Naive thymus-derived CD4-positive, alpha-beta T cell (primary cell): ENCODE results near the gene ECM1. TPM values are rescaled to one million over a fixed set of nuclear protein-coding genes. Genes with fewer than 3 reads are reported as not detected.

Source experiments
- ATAC-seq: fragments of 150-1000 bp; cut with Tn5 transposase; 2 replicates; pipeline ENCODE4 v1.10.0; 2021; ENCODE audit warnings: mild to moderate bottlenecking, moderate library complexity
- CTCF ChIA-PET: fragments of 350-600 bp; sonication (Branson Sonifier 250); formaldehyde crosslinking; loops from one replicate; lab custom pipeline; 2021; ENCODE audit warnings: antibody characterized with exemption; lab: Charles Lee
- POLR2A ChIA-PET: fragments of 350-600 bp; sonication (Branson Sonifier 250); formaldehyde crosslinking; loops from one replicate; lab custom pipeline; 2021; ENCODE audit warnings: antibody characterized with exemption, inconsistent platforms; lab: Charles Lee
- DNase-seq, 9 donors: peaks; one replicate each; pipeline versions ENCODE4 v3.0.0 to v3.0.0-alpha.2; 2020 to 2022; ENCODE audit warnings: mixed read lengths in 1 of 9
- H3K27ac ChIP-seq: one replicate; pipeline ENCODE4 v1.7.0; 2013; ENCODE audit warnings: mild to moderate bottlenecking, low read depth, low read length, moderate library complexity
- H3K27me3 ChIP-seq, 2 donors: one replicate each; pipeline ENCODE4 v1.7.0; 2013; ENCODE audit warnings: low read length in 2 of 2, mild to moderate bottlenecking in 2 of 2, moderate library complexity in 2 of 2; ENCODE audit not compliant: control insufficient read depth in 2 of 2, insufficient read depth in 2 of 2
- H3K36me3 ChIP-seq, 3 experiments: 1 replicate in 2 of 3; 2 replicates in 1 of 3; pipeline ENCODE4 v1.7.0; 2013; ENCODE audit warnings: low read length in 3 of 3, mild to moderate bottlenecking in 3 of 3, moderate library complexity in 1 of 3; ENCODE audit not compliant: insufficient read depth in 3 of 3, control insufficient read depth in 2 of 3
- H3K4me1 ChIP-seq, 2 donors: one replicate each; pipeline ENCODE4 v1.7.0; 2013; ENCODE audit warnings: low read length in 2 of 2, mild to moderate bottlenecking in 2 of 2, moderate library complexity in 1 of 2; ENCODE audit not compliant: control insufficient read depth in 2 of 2, insufficient read depth in 2 of 2
- H3K4me3 ChIP-seq: 2 replicates; pipeline ENCODE4 v1.7.0; 2013; ENCODE audit warnings: mild to moderate bottlenecking, low read length
- H3K9me3 ChIP-seq, 3 experiments: 1 replicate in 2 of 3; 2 replicates in 1 of 3; pipeline ENCODE4 v1.7.0; 2013; ENCODE audit warnings: low read length in 3 of 3; ENCODE audit not compliant: control insufficient read depth in 2 of 3
- H3K27ac Mint-ChIP-seq, 9 donors: one replicate each; pipeline ENCODE4 v1.8.0; 2020 to 2022; ENCODE audit warnings: mixed read lengths in 9 of 9, mild to moderate bottlenecking in 8 of 9, moderate library complexity in 5 of 9, inconsistent platforms in 2 of 9
- H3K27me3 Mint-ChIP-seq, 5 donors: one replicate each; pipeline ENCODE4 v1.8.0; 2021 to 2022; ENCODE audit warnings: mixed read lengths in 5 of 5, mild to moderate bottlenecking in 1 of 5
- H3K36me3 Mint-ChIP-seq, 5 donors: one replicate each; pipeline ENCODE4 v1.8.0; 2020 to 2022; ENCODE audit warnings: mixed read lengths in 5 of 5, mild to moderate bottlenecking in 3 of 5, inconsistent platforms in 1 of 5
- H3K4me1 Mint-ChIP-seq, 7 donors: one replicate each; pipeline ENCODE4 v1.8.0; 2020 to 2022; ENCODE audit warnings: mixed read lengths in 7 of 7, mild to moderate bottlenecking in 3 of 7, inconsistent platforms in 1 of 7
- H3K4me3 Mint-ChIP-seq, 10 donors: one replicate each; pipeline ENCODE4 v1.8.0; 2020 to 2022; ENCODE audit warnings: mild to moderate bottlenecking in 10 of 10, mixed read lengths in 10 of 10, moderate library complexity in 6 of 10, inconsistent platforms in 2 of 10
- H3K9me3 Mint-ChIP-seq, 11 donors: one replicate each; pipeline ENCODE4 v1.8.0; 2020 to 2022; ENCODE audit warnings: mixed read lengths in 11 of 11, mild to moderate bottlenecking in 4 of 11, inconsistent platforms in 1 of 11, moderate library complexity in 1 of 11
- intact Hi-C, 2 donors: fragments of 100-400 bp; cut with micrococcal nuclease; formaldehyde crosslinking; loops; one replicate each; pipeline ENCODE4 v1.15.1; 2023
- polyA plus RNA-seq, 2 donors: library from polyadenylated mRNA; unstranded; fragments of 300-500 nt; fragmentation: Illumina TruSeq; gene quantifications; one replicate each; pipeline ENCODE4 v1.2.3, GENCODE V29; 2021
- total RNA-seq, 6 experiments: library from RNA in 5 of 6; stranded (reverse) in 5 of 6; gene quantifications; 1 replicate in 5 of 6; 2 replicates in 1 of 6; pipeline ENCODE4 v1.2.3 and lab custom pipeline; 2021 to 2026

The ECM1 gene
- total RNA-seq = 1 to 10 TPM in 3 of 5 experiments, under 1 TPM in 2; 0.29 to 2.4 (median 1.4) TPM
- polyA plus RNA-seq = not detected
- not detected for total RNA-seq (lab: John Stamatoyannopoulos, UW)

- peak; percentile 64 for ATAC-seq
- no peaks in the 10 kb centered on the region for H3K9me3 ChIP-seq
- H3K9me3 Mint-ChIP-seq = peaks cover 0 to 1% (median 0%) of the 10 kb centered on the region in 11 donors
- ChIA-PET POLR2A (interaction anchor here (0.7 kb wide), 1 partner anchor 189 kb away, joined by 3 read pairs; the partner anchor contains the start of gene GOLPH3L), CTCF (no interaction called here)
- peaks cover 17 to 27% (median 18%) of the 10 kb centered on the region in 5 donors for H3K36me3 Mint-ChIP-seq
- no peaks in the 10 kb centered on the region for H3K4me1 ChIP-seq
- H3K27ac ChIP-seq = no peak within 1 kb of the TSS
- H3K27me3 Mint-ChIP-seq = no peaks in the 10 kb centered on the region
- peak within 1 kb of the TSS in 3 of 9 donors; percentile 19 to 26 (median 20) for H3K27ac Mint-ChIP-seq
- peaks cover 0 to 39% (median 8%) of the 10 kb centered on the region in 3 experiments for H3K36me3 ChIP-seq
- peaks cover 0 to 10% (median 0%) of the 10 kb centered on the region in 7 donors for H3K4me1 Mint-ChIP-seq
- no peak within 1 kb of the TSS for H3K4me3 ChIP-seq
- no peak for DNase-seq
- no peaks in the 10 kb centered on the region for H3K27me3 ChIP-seq
- H3K4me3 Mint-ChIP-seq = no peak within 1 kb of the TSS
- intact Hi-C loops = no loop called here
Observed at GRCh38 chr1:150507912-150508864, at the start of gene ECM1. Gene ECM1 (plus strand): TSS chr1:150508109. CDS start chr1:150508210, 101 bp downstream.

- H3K27ac ChIP-seq = no peak overlapping the region
- ATAC-seq = peak; percentile 90
- H3K9me3 Mint-ChIP-seq = no peaks in the 10 kb centered on the region
- peak overlapping the region in 1 of 10 donors; percentile 29 for H3K4me3 Mint-ChIP-seq
- POLR2A ChIA-PET = no interaction called here
- no peaks in the 10 kb centered on the region for H3K4me1 ChIP-seq
- peak; percentile 36 to 76 (median 70) for DNase-seq
- H3K9me3 ChIP-seq = no peaks in the 10 kb centered on the region
- no peak overlapping the region for H3K4me3 ChIP-seq
- intact Hi-C loops = loop anchor here (1.0 to 10.0 kb wide), 9 partner anchors 23 to 530 kb away; partner anchors contain the start of genes FALEC (in 1 of the 2) and TARS2 (in 1 of the 2)
- H3K27me3 Mint-ChIP-seq = no peaks in the 10 kb centered on the region
- H3K36me3 Mint-ChIP-seq = peaks cover 0 to 22% (median 18%) of the 10 kb centered on the region in 5 donors
- CTCF ChIA-PET = interaction anchor here (0.8 to 1.2 kb wide), 3 partner anchors 62 to 93 kb away, joined by 3 read pairs; no protein-coding TSS in a partner anchor
- no peaks in the 10 kb centered on the region for H3K27me3 ChIP-seq
- peaks cover 0 to 5% (median 5%) of the 10 kb centered on the region in 7 donors for H3K4me1 Mint-ChIP-seq
- H3K36me3 ChIP-seq = peaks cover 3 to 50% (median 4%) of the 10 kb centered on the region in 3 experiments
- H3K27ac Mint-ChIP-seq = peak overlapping the region in 7 of 9 donors; percentile 12 to 86 (median 52)
Observed at GRCh38 chr1:150464422-150464826, 43.5 kb upstream of the ECM1 start.

DNA sequence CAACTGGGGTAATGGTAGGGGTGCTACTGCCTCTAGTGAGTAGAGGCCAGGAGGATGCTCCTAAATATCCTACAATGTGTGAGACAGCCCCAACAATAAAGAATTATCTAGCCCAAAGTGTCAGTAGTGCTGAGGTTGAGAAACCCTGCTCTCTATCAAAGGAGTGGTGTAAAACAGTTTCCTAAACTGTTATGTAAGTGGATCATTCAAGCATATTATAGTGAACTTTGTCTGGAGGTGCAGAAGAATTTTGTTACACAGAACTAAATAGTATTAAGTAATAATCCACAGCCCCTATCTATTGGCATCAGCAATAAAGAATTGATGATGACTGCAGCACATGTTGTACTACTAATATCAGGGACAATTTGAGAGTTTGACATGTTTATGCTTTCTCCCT lies 40.9 kb upstream of the ECM1 start:
- H3K36me3 Mint-ChIP-seq = peaks cover 13 to 34% (median 23%) of the 10 kb centered on the region in 5 donors
- H3K27me3 Mint-ChIP-seq = no peaks in the 10 kb centered on the region
- intact Hi-C loops = loop anchor here in 1 of 2 donors (10.0 kb wide), 1 partner anchor 528 kb away; no protein-coding TSS in a partner anchor

DNA sequence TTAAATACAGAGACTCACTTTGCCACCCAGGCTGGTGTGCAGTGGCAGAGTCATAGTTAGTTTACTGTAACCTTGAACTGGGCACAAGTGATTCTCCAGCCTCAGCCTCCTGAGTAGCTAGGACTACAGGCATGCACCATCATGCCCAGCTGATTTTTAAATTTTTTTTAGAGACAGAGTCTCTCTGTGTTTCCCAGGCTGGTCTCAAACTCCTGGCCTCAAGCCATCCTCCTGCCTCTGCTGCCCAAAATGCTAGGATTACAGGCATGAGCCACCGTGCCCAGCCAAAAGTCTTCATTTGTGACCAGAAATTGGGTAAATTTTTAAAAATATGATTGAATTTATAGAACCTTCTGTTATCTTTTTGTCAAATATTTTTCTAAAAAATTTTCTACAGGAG lies 38.6 kb upstream of the ECM1 start:
- H3K4me3 ChIP-seq = no peak overlapping the region
- no peak for ATAC-seq
- CTCF ChIA-PET = interaction anchor here (1.0 kb wide), 1 partner anchor 9 kb away, joined by 3 read pairs; no protein-coding TSS in a partner anchor
- POLR2A ChIA-PET = interaction anchor here (0.6 kb wide), 1 partner anchor 70 kb away, joined by 4 read pairs; no protein-coding TSS in a partner anchor
- DNase-seq = no peak
- intact Hi-C loops = loop anchor here in 1 of 2 donors (10.0 kb wide), 1 partner anchor 526 kb away; no protein-coding TSS in a partner anchor
- H3K9me3 Mint-ChIP-seq = no peaks in the 10 kb centered on the region
- H3K4me1 Mint-ChIP-seq = peaks cover 0 to 11% (median 3%) of the 10 kb centered on the region in 7 donors
- peaks cover 13 to 34% (median 21%) of the 10 kb centered on the region in 5 donors for H3K36me3 Mint-ChIP-seq
- no peaks in the 10 kb centered on the region for H3K9me3 ChIP-seq
- H3K4me1 ChIP-seq = no peaks in the 10 kb centered on the region
- H3K27me3 ChIP-seq = no peaks in the 10 kb centered on the region
- no peak overlapping the region for H3K27ac ChIP-seq
- no peaks in the 10 kb centered on the region for H3K27me3 Mint-ChIP-seq
- H3K36me3 ChIP-seq = peaks cover 23 to 68% (median 23%) of the 10 kb centered on the region in 3 experiments
- H3K4me3 Mint-ChIP-seq = no peak overlapping the region
- H3K27ac Mint-ChIP-seq = no peak overlapping the region

More for the DNA sequence above, 40.9 kb upstream of the ECM1 start:
- DNase-seq (no peak), ATAC-seq (no peak)
- ChIA-PET CTCF (interaction anchor here (0.7 kb wide), 1 partner anchor 440 kb away, joined by 5 read pairs; no protein-coding TSS in a partner anchor), POLR2A (no interaction called here)
- Histone ChIP-seq H3K4me1 (no peaks in the 10 kb centered on the region), H3K9me3 (no peaks in the 10 kb centered on the region), H3K27ac (no peak overlapping the region), H3K4me3 (no peak overlapping the region), H3K36me3 (peaks cover 20 to 53% (median 20%) of the 10 kb centered on the region in 3 experiments), H3K27me3 (no peaks in the 10 kb centered on the region)
- H3K27ac Mint-ChIP-seq = peak overlapping the region in 3 of 9 donors; percentile 29 to 39 (median 34)
- H3K9me3 Mint-ChIP-seq = no peaks in the 10 kb centered on the region
- H3K4me1 Mint-ChIP-seq = peaks cover 0 to 7% (median 5%) of the 10 kb centered on the region in 7 donors
- H3K4me3 Mint-ChIP-seq = no peak overlapping the region

GRCh38 chr1:150472601-150473200 lies 35.2 kb upstream of the ECM1 start:
- H3K36me3 Mint-ChIP-seq = peaks cover 11 to 22% (median 15%) of the 10 kb centered on the region in 5 donors

GRCh38 chr1:150473659-150474058 lies 34.2 kb upstream of the ECM1 start:
- H3K4me1 ChIP-seq = no peaks in the 10 kb centered on the region
- Mint-ChIP-seq H3K9me3 (peaks cover 0 to 4% (median 0%) of the 10 kb centered on the region in 11 donors), H3K27ac (peak overlapping the region in 6 of 9 donors; percentile 6 to 69 (median 50)), H3K4me1 (peaks cover 2 to 19% (median 10%) of the 10 kb centered on the region in 7 donors), H3K36me3 (peaks cover 11 to 22% (median 15%) of the 10 kb centered on the region in 5 donors), H3K27me3 (no peaks in the 10 kb centered on the region), H3K4me3 (no peak overlapping the region)
- peaks cover 18 to 44% (median 20%) of the 10 kb centered on the region in 3 experiments for H3K36me3 ChIP-seq
- no peak for ATAC-seq
- no peaks in the 10 kb centered on the region for H3K9me3 ChIP-seq
- H3K27me3 ChIP-seq = no peaks in the 10 kb centered on the region
- intact Hi-C loops = no loop called here
- DNase-seq = no peak
- CTCF ChIA-PET = no interaction called here
- POLR2A ChIA-PET = no interaction called here
- H3K4me3 ChIP-seq = no peak overlapping the region
- no peak overlapping the region for H3K27ac ChIP-seq

More at GRCh38 chr1:150472601-150473200, 35.2 kb upstream of the ECM1 start:
- DNase-seq (no peak), ATAC-seq (no peak)
- Histone ChIP-seq H3K4me1 (no peaks in the 10 kb centered on the region), H3K4me3 (no peak overlapping the region), H3K36me3 (peaks cover 18 to 48% (median 20%) of the 10 kb centered on the region in 3 experiments), H3K9me3 (no peaks in the 10 kb centered on the region), H3K27ac (no peak overlapping the region), H3K27me3 (no peaks in the 10 kb centered on the region)
- intact Hi-C loops = no loop called here
- Mint-ChIP-seq H3K4me3 (no peak overlapping the region), H3K27me3 (no peaks in the 10 kb centered on the region), H3K9me3 (peaks cover 0 to 1% (median 0%) of the 10 kb centered on the region in 11 donors), H3K4me1 (peaks cover 1 to 15% (median 4%) of the 10 kb centered on the region in 7 donors), H3K27ac (no peak overlapping the region)
- CTCF ChIA-PET = no interaction called here
- POLR2A ChIA-PET = no interaction called here
